Adipocyte (in vitro differentiated cells): ENCODE results near the gene NOTUM.

ENCODE experiments used
- DNase-seq: peaks from one replicate; pipeline ENCODE4 v3.0.0-alpha.2; 2015; ENCODE audit warnings: low read depth
- H3K27me3 ChIP-seq: replicated peaks from 2 replicates; pipeline ENCODE4 v1.7.0; 2013; ENCODE audit warnings: mild to moderate bottlenecking, low read length, moderate library complexity; ENCODE audit not compliant: control insufficient read depth, insufficient read depth
- H3K36me3 ChIP-seq: 2 replicates; pipeline ENCODE4 v1.7.0; 2013; ENCODE audit warnings: low read length, mild to moderate bottlenecking, moderate library complexity; ENCODE audit not compliant: control insufficient read depth, insufficient read depth, severe bottlenecking
- H3K4me1 ChIP-seq: 2 replicates; pipeline ENCODE4 v1.7.0; 2013; ENCODE audit warnings: mild to moderate bottlenecking, low read length, moderate library complexity; ENCODE audit not compliant: control insufficient read depth, insufficient read depth
- H3K4me3 ChIP-seq: 2 replicates; pipeline ENCODE4 v1.7.0; 2013; ENCODE audit warnings: mild to moderate bottlenecking, low read length, moderate library complexity
- H3K9ac ChIP-seq: 2 replicates; pipeline ENCODE4 v1.7.0; 2013; ENCODE audit warnings: mild to moderate bottlenecking, low read length, moderate library complexity
- H3K9me3 ChIP-seq: 2 replicates; pipeline ENCODE4 v1.7.0; 2013; ENCODE audit warnings: mild to moderate bottlenecking, low read length, moderate library complexity; ENCODE audit not compliant: control insufficient read depth

NOTUM gene

GRCh38 chr17:81968850-81969812 lies 8.1 kb upstream of the NOTUM start:
- H3K4me3 ChIP-seq, result no peak overlapping the region
- no peak for DNase-seq
- peaks cover 9% of the 10 kb centered on the region for H3K9me3 ChIP-seq
- H3K9ac ChIP-seq, result no peak overlapping the region
- H3K36me3 ChIP-seq, result no peaks in the 10 kb centered on the region
- no peaks in the 10 kb centered on the region for H3K4me1 ChIP-seq
- H3K27me3 ChIP-seq, result peaks cover 17% of the 10 kb centered on the region

- Histone ChIP-seq H3K9ac (no peak overlapping the region), H3K4me1 (no peaks in the 10 kb centered on the region), H3K4me3 (no peak overlapping the region), H3K9me3 (peaks cover 1% of the 10 kb centered on the region), H3K27me3 (peaks cover 20% of the 10 kb centered on the region), H3K36me3 (no peaks in the 10 kb centered on the region)
- no peak for DNase-seq
Measured at GRCh38 chr17:81968396-81968745, 7.4 kb upstream of the NOTUM start.

- Histone ChIP-seq H3K9me3 (no peaks in the 10 kb centered on the region), H3K4me3 (no peak overlapping the region), H3K9ac (no peak overlapping the region), H3K27me3 (peaks cover 20% of the 10 kb centered on the region), H3K36me3 (no peaks in the 10 kb centered on the region), H3K4me1 (no peaks in the 10 kb centered on the region)
- peak; percentile 50 for DNase-seq
Measured at GRCh38 chr17:81967533-81968395, 6.8 kb upstream of the NOTUM start.

- no peak overlapping the region for H3K4me3 ChIP-seq
- no peaks in the 10 kb centered on the region for H3K4me1 ChIP-seq
- no peaks in the 10 kb centered on the region for H3K9me3 ChIP-seq
- H3K36me3 ChIP-seq, result no peaks in the 10 kb centered on the region
- no peak overlapping the region for H3K9ac ChIP-seq
- DNase-seq, result no peak
- peaks cover 20% of the 10 kb centered on the region for H3K27me3 ChIP-seq
Measured at GRCh38 chr17:81967244-81967532, 6.2 kb upstream of the NOTUM start.

- H3K27me3 ChIP-seq, result peaks cover 20% of the 10 kb centered on the region
- no peak overlapping the region for H3K4me3 ChIP-seq
Measured at GRCh38 chr17:81966343-81967243, 5.6 kb upstream of the NOTUM start.

GRCh38 chr17:81964081-81964849 lies 3.3 kb upstream of the NOTUM start:
- H3K9ac ChIP-seq, result no peak overlapping the region
- no peaks in the 10 kb centered on the region for H3K36me3 ChIP-seq
- no peak overlapping the region for H3K4me3 ChIP-seq
- no peaks in the 10 kb centered on the region for H3K4me1 ChIP-seq
- no peak for DNase-seq
- H3K27me3 ChIP-seq, result peaks cover 15% of the 10 kb centered on the region
- no peaks in the 10 kb centered on the region for H3K9me3 ChIP-seq

More at GRCh38 chr17:81966343-81967243, 5.6 kb upstream of the NOTUM start:
- no peak for DNase-seq
- Histone ChIP-seq H3K9ac (no peak overlapping the region), H3K4me1 (no peaks in the 10 kb centered on the region), H3K36me3 (no peaks in the 10 kb centered on the region), H3K9me3 (no peaks in the 10 kb centered on the region)

- H3K9ac ChIP-seq, result no peak overlapping the region
- H3K27me3 ChIP-seq, result peaks cover 21% of the 10 kb centered on the region
- H3K9me3 ChIP-seq, result no peaks in the 10 kb centered on the region
- H3K4me3 ChIP-seq, result no peak overlapping the region
- no peaks in the 10 kb centered on the region for H3K36me3 ChIP-seq
- H3K4me1 ChIP-seq, result no peaks in the 10 kb centered on the region
- no peak for DNase-seq
Measured at GRCh38 chr17:81962499-81963441, 1.8 kb upstream of the NOTUM start.

- no peak for DNase-seq
Measured at GRCh38 chr17:81961521-81962498, 823 bp upstream of the NOTUM start.

More at GRCh38 chr17:81961521-81962498, 823 bp upstream of the NOTUM start:
- Histone ChIP-seq H3K4me3 (no peak overlapping the region), H3K36me3 (no peaks in the 10 kb centered on the region), H3K9ac (no peak overlapping the region), H3K9me3 (no peaks in the 10 kb centered on the region), H3K27me3 (peaks cover 19% of the 10 kb centered on the region), H3K4me1 (no peaks in the 10 kb centered on the region)
